ENCODE data around the gene ECSIT.

GRCh38 chr19:11510444-11510843 lies 18.5 kb downstream of the ECSIT start:
- TF ChIP-seq EP300 (conservative IDR thresholded peaks at IDR 0.05; ENCODE audit: poor library complexity, severe bottlenecking) (no peak), RAD21 (conservative IDR thresholded peaks at IDR 0.05) (no peak), EZH2 (IDR thresholded peaks at IDR 0.05; ENCODE audit: borderline replicate concordance, insufficient read depth, low read length, poor library complexity, severe bottlenecking) (no peak), CTCF (IDR thresholded peaks at IDR 0.05; ENCODE audit: poor library complexity, severe bottlenecking) (no peak), REST (IDR thresholded peaks at IDR 0.05; ENCODE audit: borderline replicate concordance) (no peak), POLR2AphosphoS5 (IDR thresholded peaks at IDR 0.05) (no peak), TAF1 (IDR thresholded peaks at IDR 0.05; ENCODE audit: low read depth) (no peak)

Measured in neural cell (in vitro differentiated cells).